A549 (cell line): ENCODE data around the gene DEFB118. TPM values are rescaled to one million over a fixed set of nuclear protein-coding genes. Genes with fewer than 3 reads are reported as not detected.
"Not testable (repeated sequence)": the region's sequence is repeated elsewhere in the genome, so short reads cannot be mapped to it uniquely, and the experiment has no call there.

Source experiments
- ATAC-seq, 2 experiments: fragments of 200-7000 bp in 1 of 2; fragments of >200 bp in 1 of 2; cut with Nextera tagmentation in 1 of 2; cut with Tn5 transposase in 1 of 2; 3 replicates each; pipeline versions ENCODE4 v1.8.0 to v1.9.1; 2018 to 2020; ENCODE audit warnings: mild to moderate bottlenecking in 1 of 2, moderate library complexity in 1 of 2
- CTCF ChIA-PET: fragments of 300-600 bp; sonication (Branson Sonifier 250); formaldehyde crosslinking; extraction: SDS; loops from one replicate; lab custom pipeline; 2021; ENCODE audit warnings: antibody characterized with exemption, inconsistent platforms; lab: Yijun Ruan, JAX
- POLR2A ChIA-PET: fragments of 350-600 bp; formaldehyde crosslinking; extraction: SDS; loops from one replicate; lab custom pipeline; 2021; ENCODE audit warnings: antibody characterized with exemption, inconsistent platforms; lab: Yijun Ruan, JAX
- DNase-seq, 2 experiments: peaks; one replicate each; pipeline versions ENCODE4 v3.0.0 to v3.0.0-alpha.2; 2011 to 2016; ENCODE audit warnings: low read depth in 1 of 2, low spot score in 1 of 2
- FAIRE-seq: peaks from 2 replicates; lab custom pipeline; 2011; peaks lifted over from hg19 to GRCh38; lab: Jason Lieb, UNC
- H3K27ac ChIP-seq, 2 experiments: fragments of >200 bp; sonication (Bioruptor Twin); formaldehyde crosslinking; 3 replicates each; pipeline ENCODE4 v1.5.1; 2016 to 2017
- H3K4me1 ChIP-seq: fragments of >200 bp; sonication (Bioruptor Twin); formaldehyde crosslinking; 3 replicates; pipeline ENCODE4 v1.6.1; 2016
- H3K4me2 ChIP-seq: fragments of >200 bp; sonication (Bioruptor Twin); formaldehyde crosslinking; 3 replicates; pipeline ENCODE4 v1.6.1; 2016
- H3K4me3 ChIP-seq: fragments of >200 bp; sonication (Bioruptor Twin); formaldehyde crosslinking; 3 replicates; pipeline ENCODE4 v1.5.1; 2016
- H3K9me3 ChIP-seq: fragments of >200 bp; sonication (Bioruptor Twin); formaldehyde crosslinking; 3 replicates; pipeline ENCODE4 v1.6.1; 2016
- CBX8 ChIP-seq: fragments of 200-600 bp; sonication (generic); IDR thresholded peaks from 2 replicates; pipeline ENCODE4 v1.6.1; 2016
- CEBPB ChIP-seq, 2 experiments: fragments of >200 bp in 1 of 2; sonication (Bioruptor Twin) in 1 of 2; formaldehyde crosslinking in 1 of 2; IDR thresholded peaks; 2 replicates each; pipeline ENCODE4 v1.6.1; 2012 to 2016
- CHD2 ChIP-seq: fragments of 150-350 bp; IDR thresholded peaks from 2 replicates; pipeline ENCODE4 v1.6.1; 2014; ENCODE audit warnings: low read length; ENCODE audit not compliant: partially characterized antibody
- CTCF ChIP-seq: fragments of >200 bp; sonication (Bioruptor Twin); formaldehyde crosslinking; IDR thresholded peaks from 3 replicates; pipeline ENCODE4 v1.5.1; 2016
- EP300 ChIP-seq, 2 experiments: fragments of >200 bp; sonication (Bioruptor Twin); formaldehyde crosslinking; IDR thresholded peaks; 2 replicates in 1 of 2; 3 replicates in 1 of 2; pipeline ENCODE4 v1.6.1; 2016 to 2017
- ESRRA ChIP-seq: fragments of 150-350 bp; IDR thresholded peaks from 2 replicates; pipeline ENCODE4 v1.6.1; 2014; ENCODE audit warnings: mild to moderate bottlenecking, low read length, borderline replicate concordance
- FOSB ChIP-seq: fragments of 250-450 bp; sonication (Bioruptor Pico); IDR thresholded peaks from 2 replicates; pipeline ENCODE4 v1.5.0; 2020; ENCODE audit warnings: mild to moderate bottlenecking, moderate library complexity
- FOSL2 ChIP-seq, 2 experiments: fragments of 450-650 bp in 1 of 2; fragments of >200 bp in 1 of 2; sonication (Bioruptor Twin) in 1 of 2; formaldehyde crosslinking; IDR thresholded peaks; 2 replicates each; pipeline versions ENCODE4 v1.5.0 to v1.6.1; 2016 to 2020; ENCODE audit warnings: mild to moderate bottlenecking in 1 of 2, moderate library complexity in 1 of 2
- HEYL ChIP-seq: fragments of 250-450 bp; sonication (Bioruptor Pico); IDR thresholded peaks from 2 replicates; pipeline ENCODE4 v1.8.0; 2021; ENCODE audit warnings: mild to moderate bottlenecking, moderate library complexity
- JUN ChIP-seq, 2 experiments: fragments of >200 bp; sonication (Bioruptor Twin); formaldehyde crosslinking; IDR thresholded peaks; 2 replicates in 1 of 2; 3 replicates in 1 of 2; pipeline ENCODE4 v1.6.1; 2016 to 2017
- MAFK ChIP-seq: fragments of 450-650 bp; IDR thresholded peaks from 2 replicates; pipeline ENCODE4 v1.6.1; 2014; ENCODE audit not compliant: partially characterized antibody
- MAX ChIP-seq: IDR thresholded peaks from 2 replicates; pipeline ENCODE4 v1.6.1; 2012
- MYC ChIP-seq: IDR thresholded peaks from 2 replicates; pipeline ENCODE4 v1.6.1; 2012; ENCODE audit warnings: mild to moderate bottlenecking, inconsistent platforms, low read length, improper control_type of control experiment, borderline replicate concordance
- NPAS2 ChIP-seq: fragments of 250-450 bp; sonication (Bioruptor Pico); IDR thresholded peaks from 2 replicates; pipeline ENCODE4 v1.8.0; 2022; ENCODE audit warnings: mild to moderate bottlenecking, moderate library complexity, borderline replicate concordance
- PHF8 ChIP-seq: fragments of 200-600 bp; sonication (generic); IDR thresholded peaks from 2 replicates; pipeline ENCODE4 v1.6.1; 2016; ENCODE audit warnings: low read depth, mild to moderate bottlenecking, antibody characterized with exemption, moderate library complexity, borderline replicate concordance
- POLR2A ChIP-seq: IDR thresholded peaks from 2 replicates; pipeline ENCODE4 v1.6.1; 2012; ENCODE audit warnings: mild to moderate bottlenecking, low read length
- POLR2AphosphoS2 ChIP-seq: conservative IDR thresholded peaks from 2 replicates; pipeline ENCODE4 v1.6.1; 2012; ENCODE audit warnings: low read length, improper control_type of control experiment, inconsistent platforms
- RAD21 ChIP-seq, 2 experiments: fragments of >200 bp in 1 of 2; sonication (Bioruptor Twin) in 1 of 2; formaldehyde crosslinking in 1 of 2; IDR thresholded peaks in 1 of 2; conservative IDR thresholded peaks in 1 of 2; 2 replicates in 1 of 2; 3 replicates in 1 of 2; pipeline ENCODE4 v1.6.1; 2012 to 2018; ENCODE audit warnings: inconsistent platforms in 1 of 2
- RCOR1 ChIP-seq: fragments of 150-350 bp; IDR thresholded peaks from 2 replicates; pipeline ENCODE4 v1.6.1; 2014; ENCODE audit warnings: antibody characterized with exemption, low read length, low read depth
- SMC3 ChIP-seq: fragments of >200 bp; sonication (Bioruptor Twin); formaldehyde crosslinking; IDR thresholded peaks from 3 replicates; pipeline ENCODE4 v1.6.1; 2018; ENCODE audit warnings: inconsistent platforms
- USF2 ChIP-seq: fragments of 450-650 bp; IDR thresholded peaks from 2 replicates; pipeline ENCODE4 v1.6.1; 2014; ENCODE audit warnings: antibody characterized with exemption
- WGBS: methylation state at CpG from one replicate; pipeline ENCODE4 v1.1.6; 2017; ENCODE audit errors: missing lambda C conversion rate; 5-methylcytosine and 5-hydroxymethylcytosine counted together
- polyA plus RNA-seq, 4 experiments: library from polyadenylated mRNA; depleted of rRNA in 3 of 4; stranded (reverse); fragments of >200 nt; fragmentation: RNase III in 1 of 4; extraction: RNeasy Plus Mini Kit Qiagen cat#74134 plus additional on column Dnase treatment in 1 of 4; gene quantifications; 2 replicates in 3 of 4; 3 replicates in 1 of 4; pipeline ENCODE4 v1.2.3, GENCODE V29; 2011 to 2017

DEFB118 gene
- polyA plus RNA-seq, 2 of the 4 experiments (the other 2 are of a cell fraction), result not detected

- FAIRE-seq, result no peak
- no peak for ATAC-seq
- TF ChIP-seq HEYL (no peak), USF2 (no peak), MAFK (peak; percentile 23)
- CTCF ChIA-PET, result no interaction called here
- whole genome bisulfite sequencing, result 2% methylated on average over 4 of the region's 4 CpGs
- no peaks in the 10 kb centered on the region for H3K9me3 ChIP-seq
- H3K4me1 ChIP-seq, result no peaks in the 10 kb centered on the region
- no peak overlapping the region for H3K4me2 ChIP-seq
- DNase-seq, result no peak
- H3K4me3 ChIP-seq, result no peak overlapping the region
- POLR2A ChIA-PET, result no interaction called here
- no peak overlapping the region for H3K27ac ChIP-seq
These were observed 5.1 kb upstream of the DEFB118 start for GRCh38 chr20:31363295-31363694.

GRCh38 chr20:31364272-31364671 lies 4.1 kb upstream of the DEFB118 start:
- POLR2A ChIA-PET, H3K4me3 ChIP-seq: not testable (repeated sequence)
- peak; percentile 47 for TF ChIP-seq CHD2
- TF ChIP-seq, all 56 proteins: peak for 1; not testable (repeated sequence) for 55
- ATAC-seq, CTCF ChIA-PET, FAIRE-seq, H3K4me1 ChIP-seq, DNase-seq, H3K9me3 ChIP-seq, H3K27ac ChIP-seq, H3K4me2 ChIP-seq: not testable (repeated sequence)
- WGBS, result 17% methylated on average over 5 of the region's 5 CpGs

GRCh38 chr20:31374346-31374745 lies 5.9 kb downstream of the DEFB118 start:
- Histone ChIP-seq H3K27ac (no peak overlapping the region), H3K4me1 (no peaks in the 10 kb centered on the region), H3K9me3 (no peaks in the 10 kb centered on the region), H3K4me2 (no peak overlapping the region), H3K4me3 (no peak overlapping the region)
- POLR2A ChIA-PET, result no interaction called here
- TF ChIP-seq RAD21 (conservative IDR thresholded peaks at IDR 0.05 in 1 of 2, IDR thresholded peaks at IDR 0.05 in 1 of 2) (no peak), PHF8 (no peak), MYC (no peak), ESRRA (no peak), POLR2AphosphoS2 (no peak), CEBPB (IDR thresholded peaks at IDR 0.05) (no peak), JUN (IDR thresholded peaks at IDR 0.05) (no peak), RCOR1 (no peak), POLR2A (no peak), MAX (no peak), CBX8 (no peak), FOSB (CRISPR knock-in tag) (no peak), FOSL2 (IDR thresholded peaks at IDR 0.05) (no peak), FOSL2 (CRISPR knock-in tag; IDR thresholded peaks at IDR 0.05) (no peak), EP300 (IDR thresholded peaks at IDR 0.05) (no peak), SMC3 (no peak), CTCF (no peak), NPAS2 (no peak)
- WGBS, result 7% methylated on average over 2 of the region's 2 CpGs
- ATAC-seq, result no peak
- no peak for DNase-seq
- FAIRE-seq, result no peak
- CTCF ChIA-PET, result no interaction called here
